MG63 (cell line): Measurements from ENCODE around the gene CARMIL1. TPM values are rescaled to one million over a fixed set of nuclear protein-coding genes. Genes with fewer than 3 reads are reported as not detected.

Experiments
- DNase-seq: peaks from one replicate; pipeline ENCODE4 v3.0.0-alpha.2; 2020
- H3K27me3 ChIP-seq: fragments of 250-450 bp; sonication (Bioruptor Pico); 2 replicates; pipeline ENCODE4 v1.5.1; 2020; ENCODE audit warnings: mild to moderate bottlenecking, moderate library complexity
- H3K36me3 ChIP-seq: fragments of 250-450 bp; sonication (Bioruptor Pico); 2 replicates; pipeline ENCODE4 v1.5.1; 2020; ENCODE audit warnings: mild to moderate bottlenecking, moderate library complexity
- H3K4me3 ChIP-seq: fragments of 250-450 bp; sonication (Bioruptor Pico); 2 replicates; pipeline ENCODE4 v1.5.1; 2020; ENCODE audit warnings: mild to moderate bottlenecking, moderate library complexity
- H3K9me3 ChIP-seq: fragments of 250-450 bp; sonication (Bioruptor Pico); 2 replicates; pipeline ENCODE4 v1.5.1; 2020; ENCODE audit warnings: mild to moderate bottlenecking, moderate library complexity
- total RNA-seq: library from RNA; depleted of rRNA; stranded (reverse); fragments of >200 nt; shearing (Covaris generic); gene quantifications from 2 replicates; pipeline ENCODE4 v1.2.3, GENCODE V29; 2014; ENCODE audit warnings: low replicate concordance

The CARMIL1 gene
- total RNA-seq, 1 experiment from 2014 or later, result 3.4 TPM

- H3K36me3 ChIP-seq, result no peaks in the 10 kb centered on the region
- H3K4me3 ChIP-seq, result no peak overlapping the region
- H3K9me3 ChIP-seq, result no peaks in the 10 kb centered on the region
- DNase-seq, result no peak
- H3K27me3 ChIP-seq, result no peaks in the 10 kb centered on the region
Measured at GRCh38 chr6:25542984-25543910, 264.1 kb downstream of the CARMIL1 start.

GRCh38 chr6:25544833-25545232 is 265.7 kb downstream of the CARMIL1 start:
- Histone ChIP-seq H3K4me3 (no peak overlapping the region), H3K36me3 (no peaks in the 10 kb centered on the region), H3K9me3 (no peaks in the 10 kb centered on the region), H3K27me3 (no peaks in the 10 kb centered on the region)
- DNase-seq, result no peak

GRCh38 chr6:25547797-25548196 is 268.6 kb downstream of the CARMIL1 start:
- Histone ChIP-seq H3K9me3 (no peaks in the 10 kb centered on the region), H3K36me3 (no peaks in the 10 kb centered on the region), H3K27me3 (no peaks in the 10 kb centered on the region), H3K4me3 (no peak overlapping the region)
- DNase-seq, result no peak

GRCh38 chr6:25548451-25548850 is 269.3 kb downstream of the CARMIL1 start:
- Histone ChIP-seq H3K4me3 (no peak overlapping the region), H3K9me3 (no peaks in the 10 kb centered on the region), H3K27me3 (no peaks in the 10 kb centered on the region), H3K36me3 (no peaks in the 10 kb centered on the region)
- no peak for DNase-seq

GRCh38 chr6:25550631-25551030 is 271.5 kb downstream of the CARMIL1 start:
- Histone ChIP-seq H3K4me3 (no peak overlapping the region), H3K9me3 (no peaks in the 10 kb centered on the region), H3K27me3 (no peaks in the 10 kb centered on the region), H3K36me3 (no peaks in the 10 kb centered on the region)
- DNase-seq, result no peak

GRCh38 chr6:25553502-25553901 is 274.3 kb downstream of the CARMIL1 start:
- no peaks in the 10 kb centered on the region for H3K9me3 ChIP-seq
- H3K36me3 ChIP-seq, result no peaks in the 10 kb centered on the region
- H3K27me3 ChIP-seq, result no peaks in the 10 kb centered on the region
- DNase-seq, result no peak
- H3K4me3 ChIP-seq, result no peak overlapping the region

GRCh38 chr6:25555188-25555587 is 276.0 kb downstream of the CARMIL1 start:
- Histone ChIP-seq H3K4me3 (no peak overlapping the region), H3K36me3 (no peaks in the 10 kb centered on the region), H3K27me3 (no peaks in the 10 kb centered on the region), H3K9me3 (no peaks in the 10 kb centered on the region)
- no peak for DNase-seq

GRCh38 chr6:25556516-25556915 is 277.3 kb downstream of the CARMIL1 start:
- Histone ChIP-seq H3K36me3 (no peaks in the 10 kb centered on the region), H3K27me3 (no peaks in the 10 kb centered on the region), H3K9me3 (no peaks in the 10 kb centered on the region), H3K4me3 (no peak overlapping the region)
- DNase-seq, result peak; percentile 41

GRCh38 chr6:25558155-25558817 is 279.1 kb downstream of the CARMIL1 start:
- Histone ChIP-seq H3K36me3 (no peaks in the 10 kb centered on the region), H3K27me3 (no peaks in the 10 kb centered on the region), H3K9me3 (no peaks in the 10 kb centered on the region), H3K4me3 (no peak overlapping the region)
- no peak for DNase-seq

- no peak for DNase-seq
Measured at GRCh38 chr6:25560865-25561264, 281.7 kb downstream of the CARMIL1 start.

GRCh38 chr6:25564943-25565342 is 285.8 kb downstream of the CARMIL1 start:
- Histone ChIP-seq H3K36me3 (no peaks in the 10 kb centered on the region), H3K4me3 (no peak overlapping the region), H3K27me3 (no peaks in the 10 kb centered on the region), H3K9me3 (no peaks in the 10 kb centered on the region)
- DNase-seq, result no peak

More at GRCh38 chr6:25560865-25561264, 281.7 kb downstream of the CARMIL1 start:
- no peaks in the 10 kb centered on the region for H3K27me3 ChIP-seq
- H3K36me3 ChIP-seq, result no peaks in the 10 kb centered on the region
- no peaks in the 10 kb centered on the region for H3K9me3 ChIP-seq
- H3K4me3 ChIP-seq, result no peak overlapping the region

- no peak for DNase-seq
- Histone ChIP-seq H3K36me3 (no peaks in the 10 kb centered on the region), H3K9me3 (no peaks in the 10 kb centered on the region), H3K4me3 (no peak overlapping the region), H3K27me3 (no peaks in the 10 kb centered on the region)
Measured at GRCh38 chr6:25570578-25570977, 291.4 kb downstream of the CARMIL1 start.

- Histone ChIP-seq H3K9me3 (no peaks in the 10 kb centered on the region), H3K4me3 (no peak overlapping the region), H3K36me3 (no peaks in the 10 kb centered on the region), H3K27me3 (no peaks in the 10 kb centered on the region)
- no peak for DNase-seq
Measured at GRCh38 chr6:25576919-25577318, 297.7 kb downstream of the CARMIL1 start.

GRCh38 chr6:25578538-25578937 is 299.4 kb downstream of the CARMIL1 start:
- H3K9me3 ChIP-seq, result no peaks in the 10 kb centered on the region

GRCh38 chr6:25579391-25579883 is 300.3 kb downstream of the CARMIL1 start:
- no peaks in the 10 kb centered on the region for H3K36me3 ChIP-seq
- no peak for DNase-seq
- H3K9me3 ChIP-seq, result no peaks in the 10 kb centered on the region

More at GRCh38 chr6:25578538-25578937, 299.4 kb downstream of the CARMIL1 start:
- Histone ChIP-seq H3K27me3 (no peaks in the 10 kb centered on the region), H3K4me3 (no peak overlapping the region), H3K36me3 (no peaks in the 10 kb centered on the region)
- no peak for DNase-seq

GRCh38 chr6:25579902-25580495 is 300.8 kb downstream of the CARMIL1 start:
- DNase-seq, result no peak
- H3K36me3 ChIP-seq, result no peaks in the 10 kb centered on the region
- H3K9me3 ChIP-seq, result no peaks in the 10 kb centered on the region
- H3K27me3 ChIP-seq, result no peaks in the 10 kb centered on the region
- H3K4me3 ChIP-seq, result no peak overlapping the region

More at GRCh38 chr6:25579391-25579883, 300.3 kb downstream of the CARMIL1 start:
- Histone ChIP-seq H3K4me3 (no peak overlapping the region), H3K27me3 (no peaks in the 10 kb centered on the region)

GRCh38 chr6:25582101-25582500 is 302.9 kb downstream of the CARMIL1 start:
- Histone ChIP-seq H3K9me3 (no peaks in the 10 kb centered on the region), H3K36me3 (no peaks in the 10 kb centered on the region), H3K4me3 (no peak overlapping the region), H3K27me3 (no peaks in the 10 kb centered on the region)
- DNase-seq, result no peak
